Regular cardiac myocyte (primary cell): ENCODE measurements around the gene HOXB3. TPM values are rescaled to one million over a fixed set of nuclear protein-coding genes. Genes with fewer than 3 reads are reported as not detected.

Source experiments
- total RNA-seq: library from RNA; depleted of rRNA; stranded (reverse); fragments of >200 nt; gene quantifications from 2 replicates; pipeline ENCODE4 v1.2.3, GENCODE V29; 2014

The HOXB3 gene
- total RNA-seq, result 0.85 and 3.5 TPM in 2 replicates

GRCh38 chr17:48589831-48590606 lies at the start of gene HOXB3:
TSS of gene HOXB3 (minus strand) at chr17:48590241. CDS start at chr17:48552474, 37,767 bp downstream.

GRCh38 chr17:48626245-48627117 lies 36.4 kb upstream of the HOXB3 start, which contains the start of gene HOXB9:
TSS of gene HOXB9 (minus strand) at chr17:48626358. CDS start at chr17:48626269, 89 bp downstream.

GRCh38 chr17:48615047-48615962 lies 25.3 kb upstream of the HOXB3 start, which contains the start of gene HOXB8:
TSS of gene HOXB8 (minus strand) at chr17:48615292. CDS start at chr17:48614704, 588 bp downstream.

GRCh38 chr17:48610282-48611211 lies 20.5 kb upstream of the HOXB3 start, which contains the start of gene HOXB7:
TSS of gene HOXB7 (minus strand) at chr17:48611017. CDS start at chr17:48610918, 99 bp downstream.

GRCh38 chr17:48604770-48605329 lies 14.8 kb upstream of the HOXB3 start, which contains the start of gene HOXB6:
TSS of gene HOXB6 (minus strand) at chr17:48604986. CDS start at chr17:48598150, 6,836 bp downstream.

GRCh38 chr17:48593126-48593829 lies 3.2 kb upstream of the HOXB3 start, which contains the start of gene HOXB5:
TSS of gene HOXB5 (minus strand) at chr17:48593779. CDS start at chr17:48593682, 97 bp downstream.

GRCh38 chr17:48577946-48578615 lies 12.0 kb downstream of the HOXB3 start, which contains the start of gene HOXB4:
TSS of gene HOXB4 (minus strand) at chr17:48578350. CDS start at chr17:48578319, 31 bp downstream.

GRCh38 chr17:48545022-48545375 lies 45.0 kb downstream of the HOXB3 start, which contains the start of gene HOXB2:
TSS of gene HOXB2 (minus strand) at chr17:48545109. CDS start at chr17:48544911, 198 bp downstream.

GRCh38 chr17:48530887-48531272 lies 59.2 kb downstream of the HOXB3 start, which contains the start of gene HOXB1:
TSS of gene HOXB1 (minus strand) at chr17:48531011. CDS start at chr17:48530904, 107 bp downstream.

Other genes with a start within 250 kb of the HOXB3 start
- gene SKAP1, start 160.0 kb downstream of the HOXB3 start, total RNA-seq, result 0.56 TPM in 1 of 2 replicates, not detected in the other
- gene HOXB1, start 59.2 kb downstream of the HOXB3 start, total RNA-seq, result 0.19 TPM in 1 of 2 replicates, not detected in the other
- 3.1 and 6.5 TPM in 2 replicates for gene HOXB2, start 45.1 kb downstream of the HOXB3 start, total RNA-seq
- gene HOXB4, start 11.9 kb downstream of the HOXB3 start, total RNA-seq, result 0.85 and 0.96 TPM in 2 replicates
- under 0.01 TPM in 1 of 2 replicates, not detected in the other for gene HOXB5, start 3.5 kb upstream of the HOXB3 start, total RNA-seq
- gene HOXB6, start 14.7 kb upstream of the HOXB3 start, total RNA-seq, result 0.28 and 0.38 TPM in 2 replicates
- gene HOXB7, start 20.8 kb upstream of the HOXB3 start, total RNA-seq, result 0.28 and 0.38 TPM in 2 replicates
- gene HOXB8, start 25.1 kb upstream of the HOXB3 start, total RNA-seq, result under 0.01 TPM in 2 replicates
- under 0.01 and 0.19 TPM in 2 replicates for gene HOXB9, start 36.1 kb upstream of the HOXB3 start, total RNA-seq
- not detected in 2 replicates for gene PRAC1, start 132.3 kb upstream of the HOXB3 start, total RNA-seq
- not detected in 2 replicates for gene PRAC2, start 132.9 kb upstream of the HOXB3 start, total RNA-seq
- not detected in 2 replicates for gene HOXB13, start 138.5 kb upstream of the HOXB3 start, total RNA-seq
- gene TTLL6, start 227.0 kb upstream of the HOXB3 start, total RNA-seq, result under 0.01 TPM in 1 of 2 replicates, not detected in the other
- gene CALCOCO2, start 240.8 kb upstream of the HOXB3 start, total RNA-seq, result 36.6 and 42.6 TPM in 2 replicates